Measurements from ENCODE around the gene ARMC9.

GRCh38 chr2:231191896-231192872, 6.2 kb upstream of the ARMC9 start:
- TF ChIP-seq EP300 (IDR thresholded peaks at IDR 0.05) = peak; percentile 52 to 93 (median 69)
- no peak for TF ChIP-seq POLR2A (IDR thresholded peaks at IDR 0.05)
- peak; percentile 53 to 76 (median 66) for TF ChIP-seq CTCF (IDR thresholded peaks at IDR 0.05)
- TF ChIP-seq POLR2AphosphoS5 (IDR thresholded peaks at IDR 0.05) = peak; percentile 88 to 95 (median 94)
